ENCODE data around the gene TSPAN33.

- TF ChIP-seq CTCF (IDR thresholded peaks at IDR 0.05; ENCODE audit: low read length): no peak
- TF ChIP-seq EZH2 (IDR thresholded peaks at IDR 0.05; ENCODE audit: borderline replicate concordance, low read length): no peak
These were observed 66.4 kb downstream of the TSPAN33 start for GRCh38 chr7:129210989-129211312.
